Gastroesophageal sphincter (tissue), 4 donors: ENCODE data around the gene PRCP. TPM values are rescaled to one million over a fixed set of nuclear protein-coding genes. Genes with fewer than 3 reads are reported as not detected.

Experiments
- ATAC-seq: fragments of 150-250 bp; one replicate; pipeline ENCODE4 v1.9.1; 2016; ENCODE audit warnings: mild to moderate bottlenecking, moderate library complexity
- H3K27ac ChIP-seq, 4 donors: fragments of 200-600 bp; sonication (generic) in 3 of 4; 1 replicate in 3 of 4; 2 replicates in 1 of 4; pipeline ENCODE4 v1.5.1; 2016 to 2019
- H3K27me3 ChIP-seq: fragments of 200-600 bp; sonication (generic); one replicate; pipeline ENCODE4 v1.5.1; 2019
- H3K36me3 ChIP-seq, 2 donors: fragments of 200-600 bp; sonication (generic); one replicate each; pipeline ENCODE4 v1.5.1; 2019; ENCODE audit warnings: control low read depth in 1 of 2
- H3K4me1 ChIP-seq, 3 donors: fragments of 200-600 bp; sonication (generic); 1 replicate in 2 of 3; 2 replicates in 1 of 3; pipeline ENCODE4 v1.5.1; 2016 to 2019; ENCODE audit warnings: control low read depth in 2 of 3
- H3K4me3 ChIP-seq, 2 donors: fragments of 200-600 bp; sonication (generic); one replicate each; pipeline ENCODE4 v1.5.1; 2019; ENCODE audit warnings: mild to moderate bottlenecking in 1 of 2, moderate library complexity in 1 of 2
- H3K9me3 ChIP-seq, 3 donors: fragments of 200-600 bp; sonication (generic); one replicate each; pipeline ENCODE4 v1.5.1; 2017 to 2019; ENCODE audit warnings: control low read depth in 2 of 3
- CTCF ChIP-seq, 4 experiments: fragments of 200-600 bp in 2 of 4; fragments of 450-650 bp in 2 of 4; sonication (generic) in 1 of 4; IDR thresholded peaks; one replicate each; pipeline ENCODE4 v1.5.1; 2017 to 2019; ENCODE audit warnings: antibody characterized with exemption in 4 of 4, mild to moderate bottlenecking in 2 of 4, moderate library complexity in 2 of 4
- EP300 ChIP-seq: sonication (generic); formaldehyde crosslinking; IDR thresholded peaks from one replicate; pipeline ENCODE4 v1.6.1; 2017; ENCODE audit warnings: antibody characterized with exemption, mild to moderate bottlenecking
- POLR2A ChIP-seq, 2 donors: fragments of 450-650 bp; IDR thresholded peaks; one replicate each; pipeline ENCODE4 v1.6.1; 2017; ENCODE audit warnings: antibody characterized with exemption in 2 of 2, mild to moderate bottlenecking in 2 of 2, moderate library complexity in 1 of 2
- POLR2AphosphoS5 ChIP-seq: sonication (generic); formaldehyde crosslinking; IDR thresholded peaks from one replicate; pipeline ENCODE4 v1.6.1; 2017; ENCODE audit warnings: antibody characterized with exemption
- WGBS, 2 donors: methylation state at CpG; one replicate each; pipeline ENCODE4 v1.1.5; 2018; ENCODE audit warnings: low coverage in 1 of 2; 5-methylcytosine and 5-hydroxymethylcytosine counted together
- total RNA-seq, 4 donors: library from RNA; depleted of rRNA; stranded (reverse); fragments of >200 nt; gene quantifications; one replicate each; pipeline ENCODE4 v1.1.0, GENCODE V29; 2016

The PRCP gene
- total RNA-seq, 4 donors from 2014 or later = 22.8 to 62.2 (median 42.4) TPM

- 6 to 7% methylated on average over 2 of the region's 2 CpGs for WGBS, 2 donors
- Histone ChIP-seq H3K27ac (peak overlapping the region in 2 of 4 donors; percentile 6 to 32), H3K4me1 (peaks cover 0 to 27% (median 8%) of the 10 kb centered on the region in 3 donors), H3K36me3 (peaks cover 0 to 12% of the 10 kb centered on the region in 2 donors), H3K9me3 (no peaks in the 10 kb centered on the region), H3K27me3 (no peaks in the 10 kb centered on the region), H3K4me3 (no peak overlapping the region)
- no peak for ATAC-seq
- no peak for TF ChIP-seq CTCF (IDR thresholded peaks at IDR 0.05)
- TF ChIP-seq POLR2A (IDR thresholded peaks at IDR 0.05) = no peak
- TF ChIP-seq EP300 = no peak
- TF ChIP-seq POLR2AphosphoS5 = no peak
Observed at GRCh38 chr11:82823647-82824619, 76.3 kb downstream of the PRCP start.

GRCh38 chr11:82818409-82819043, 81.7 kb downstream of the PRCP start:
- Histone ChIP-seq H3K4me1 (peaks cover 0 to 13% (median 0%) of the 10 kb centered on the region in 3 donors), H3K27ac (no peak overlapping the region), H3K4me3 (no peak overlapping the region), H3K27me3 (no peaks in the 10 kb centered on the region), H3K36me3 (no peaks in the 10 kb centered on the region), H3K9me3 (no peaks in the 10 kb centered on the region)
- WGBS, 2 donors = 53 to 68% methylated on average over 8 to 9 of the region's 10 CpGs
- no peak for ATAC-seq
- no peak for TF ChIP-seq POLR2A (IDR thresholded peaks at IDR 0.05)
- TF ChIP-seq POLR2AphosphoS5 = no peak
- TF ChIP-seq EP300 = no peak
- no peak for TF ChIP-seq CTCF (IDR thresholded peaks at IDR 0.05)

GRCh38 chr11:82815406-82815805, 84.8 kb downstream of the PRCP start:
- no peak for TF ChIP-seq POLR2A (IDR thresholded peaks at IDR 0.05)
- TF ChIP-seq POLR2AphosphoS5 = no peak
- TF ChIP-seq CTCF (IDR thresholded peaks at IDR 0.05) = no peak
- TF ChIP-seq EP300 = no peak
- WGBS, 2 donors = 44 to 65% methylated on average over 2 of the region's 2 CpGs

GRCh38 chr11:82814379-82814778, 85.9 kb downstream of the PRCP start:
- H3K4me1 ChIP-seq = no peaks in the 10 kb centered on the region
- ATAC-seq = no peak
- 82 to 90% methylated on average over 4 of the region's 4 CpGs for WGBS, 2 donors
- TF ChIP-seq POLR2AphosphoS5 = no peak
- no peak for TF ChIP-seq POLR2A (IDR thresholded peaks at IDR 0.05)
- no peak for TF ChIP-seq EP300
- no peak for TF ChIP-seq CTCF (IDR thresholded peaks at IDR 0.05)
- no peaks in the 10 kb centered on the region for H3K9me3 ChIP-seq
- peaks cover 12% of the 10 kb centered on the region for H3K27me3 ChIP-seq
- H3K27ac ChIP-seq = no peak overlapping the region
- no peaks in the 10 kb centered on the region for H3K36me3 ChIP-seq
- H3K4me3 ChIP-seq = no peak overlapping the region

More at GRCh38 chr11:82815406-82815805, 84.8 kb downstream of the PRCP start:
- no peak for ATAC-seq
- H3K36me3 ChIP-seq = no peaks in the 10 kb centered on the region
- no peaks in the 10 kb centered on the region for H3K4me1 ChIP-seq
- H3K27ac ChIP-seq = no peak overlapping the region
- no peaks in the 10 kb centered on the region for H3K9me3 ChIP-seq
- peaks cover 12% of the 10 kb centered on the region for H3K27me3 ChIP-seq
- no peak overlapping the region for H3K4me3 ChIP-seq
